Renal cortex interstitium (tissue), 11 donors: ENCODE data around the gene BRD1. TPM values are rescaled to one million over a fixed set of nuclear protein-coding genes. Genes with fewer than 3 reads are reported as not detected.

Experiments used
- DNase-seq, 11 donors: peaks; one replicate each; pipeline ENCODE4 v3.0.0-alpha.2; 2013; ENCODE audit warnings: low read depth in 9 of 11, low spot score in 4 of 11; ENCODE audit errors: extremely low read depth in 1 of 11
- polyA plus RNA-seq, 3 donors: library from polyadenylated mRNA; unstranded; fragments of 120-200 nt; gene quantifications; one replicate each; pipeline ENCODE4 v1.2.1, GENCODE V29; 2013; ENCODE audit not compliant: insufficient read length in 3 of 3

The BRD1 gene
- polyA plus RNA-seq, 3 donors: 34.5 to 42.1 (median 41.9) TPM

DNA sequence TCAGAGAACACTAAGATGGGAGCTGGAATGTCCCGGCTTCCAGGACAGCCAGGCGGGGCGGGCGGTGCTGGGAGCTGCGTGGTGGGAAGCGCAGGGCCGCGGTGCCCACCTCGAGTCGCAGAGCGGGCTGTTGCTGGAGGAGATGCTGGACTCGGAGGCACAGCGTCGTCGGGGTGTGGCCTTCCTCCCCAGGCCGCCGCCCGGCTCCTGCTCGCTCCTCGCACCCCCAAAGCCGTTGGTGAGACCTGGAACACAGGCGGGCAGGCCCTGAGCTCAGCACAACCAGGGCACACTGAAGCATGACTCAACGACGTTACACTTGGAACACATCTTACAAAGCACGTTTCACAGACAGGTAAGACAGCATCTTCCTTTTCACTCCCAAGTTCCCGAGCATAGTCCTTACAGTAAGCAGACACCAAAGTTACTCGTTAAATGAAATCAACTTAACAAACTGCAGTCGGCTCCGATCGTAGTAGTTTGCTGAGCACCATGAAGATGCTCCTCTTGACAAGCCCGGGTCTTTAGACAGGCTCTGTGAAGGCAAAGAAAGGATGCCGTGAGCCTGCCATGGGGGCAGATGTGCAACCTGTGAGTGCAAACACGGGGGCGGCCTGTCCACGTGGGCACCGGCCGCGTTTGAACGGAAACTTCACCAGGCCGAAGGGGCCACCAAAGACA lies 50.0 kb downstream of the BRD1 start:
- no peak for DNase-seq

DNA sequence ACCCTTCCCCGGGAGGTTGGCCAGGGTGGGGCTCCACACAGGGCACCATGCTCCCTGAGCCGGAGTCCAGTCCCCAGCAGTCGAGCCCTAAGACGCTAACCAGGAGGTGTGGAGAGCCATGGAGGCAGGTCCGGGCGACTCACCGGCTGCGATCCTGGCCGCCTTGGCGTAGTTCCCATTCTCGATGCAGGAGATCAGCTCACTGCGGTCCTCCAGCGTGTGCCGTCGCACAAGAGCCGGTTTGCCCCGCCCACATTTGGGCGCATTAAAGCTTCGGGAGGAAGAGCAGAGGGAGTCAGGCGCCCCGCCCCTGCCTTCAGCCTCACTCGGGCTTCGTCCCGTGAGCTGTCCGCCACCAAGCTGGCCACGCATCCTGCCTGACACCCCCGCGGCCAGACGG lies 50.8 kb downstream of the BRD1 start:
- DNase-seq: no peak

DNA sequence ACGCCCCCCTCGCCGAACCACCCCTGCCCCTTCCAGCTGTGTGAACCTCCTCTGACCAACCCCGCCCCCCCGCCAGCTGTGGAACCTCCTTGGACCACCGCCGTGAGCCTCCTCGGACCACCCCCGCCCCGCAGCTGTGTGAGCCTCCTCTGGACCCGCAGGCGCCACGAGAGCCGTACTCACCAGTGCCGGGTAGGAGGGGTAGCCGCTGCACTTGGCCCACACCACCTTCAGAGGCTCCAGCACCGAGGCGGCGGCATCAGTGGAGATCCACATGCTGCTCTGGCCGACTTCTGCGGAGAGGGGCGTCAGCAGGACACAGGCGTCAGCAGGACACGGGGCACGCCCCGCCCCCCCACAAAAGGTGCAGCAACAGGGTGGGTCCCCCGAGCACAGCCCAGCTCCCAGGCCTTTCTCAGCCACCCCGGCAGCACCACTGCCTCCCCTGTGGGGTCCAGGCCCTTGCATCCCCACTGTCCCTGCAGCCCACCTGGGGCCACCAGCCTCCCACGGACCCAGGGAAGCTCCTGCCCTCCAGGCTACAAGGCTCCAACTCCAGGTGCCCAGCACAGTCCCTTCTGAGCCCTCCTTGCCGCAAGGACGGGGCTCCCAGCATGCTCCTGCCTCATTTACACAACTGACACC lies 51.7 kb downstream of the BRD1 start:
- no peak for DNase-seq

DNA sequence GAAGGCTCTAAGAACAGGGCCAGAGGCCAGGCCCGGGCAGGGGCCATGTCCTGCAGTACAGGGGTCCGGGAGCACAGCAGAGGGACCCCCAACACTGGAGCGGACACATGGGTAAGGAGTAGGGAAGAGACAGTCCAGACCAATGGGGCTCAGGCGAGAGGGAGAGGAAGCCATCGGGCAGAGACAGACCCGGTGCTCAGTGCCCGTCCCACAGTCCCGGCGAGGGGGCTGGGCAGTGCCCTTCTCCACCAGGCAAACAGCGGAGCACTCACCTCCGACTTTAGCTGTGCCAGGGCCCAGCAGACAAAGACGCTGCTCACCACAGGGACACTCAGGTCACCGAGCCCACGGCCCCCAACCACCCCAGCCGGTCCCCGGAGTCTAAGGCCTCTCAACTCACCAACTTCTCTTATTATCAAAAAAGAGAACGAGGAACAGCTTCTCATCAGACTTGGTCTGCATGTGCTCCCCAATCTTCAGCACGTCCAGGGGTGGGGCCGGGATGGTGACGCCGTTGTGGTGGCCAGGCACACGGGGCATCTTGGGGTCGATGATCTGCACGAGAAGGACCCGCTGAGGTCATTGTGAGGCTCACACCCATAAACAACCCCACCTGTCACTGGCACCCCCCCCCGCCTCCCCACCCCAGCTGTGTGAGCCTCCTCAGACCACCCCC lies 52.3 kb downstream of the BRD1 start:
- DNase-seq: no peak

DNA sequence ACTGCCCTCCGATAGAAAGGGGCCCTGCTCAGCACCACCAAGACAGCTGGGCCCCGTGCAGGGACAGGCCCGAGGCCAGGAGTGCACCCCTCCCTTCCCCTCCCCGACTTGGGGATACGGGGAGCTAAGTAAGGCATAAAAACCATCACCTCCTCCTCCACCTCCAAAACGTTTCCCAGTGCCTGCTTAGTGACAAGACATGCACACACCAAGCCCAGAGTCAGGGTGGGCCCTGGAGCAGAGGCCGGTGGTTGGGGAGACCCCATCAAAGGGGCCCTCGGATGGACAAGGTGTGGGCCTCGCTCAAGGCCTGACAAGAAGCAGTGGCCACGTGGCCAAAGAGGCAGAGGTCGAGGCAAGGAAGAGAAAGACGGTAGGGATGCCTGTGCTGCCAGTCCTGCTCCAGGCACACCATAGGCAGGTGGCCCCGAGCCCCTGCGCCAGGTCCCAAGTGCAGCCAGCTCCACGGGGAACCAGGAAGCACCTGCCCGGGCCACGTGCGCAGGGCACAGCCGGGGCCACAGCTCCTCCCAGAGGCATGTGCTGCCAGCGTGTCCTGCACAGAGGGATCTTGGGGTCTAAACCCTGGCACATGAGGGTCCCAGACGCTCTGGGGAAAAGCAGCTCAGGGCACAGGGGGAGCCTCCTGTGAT lies 53.0 kb downstream of the BRD1 start:
- DNase-seq: no peak

DNA sequence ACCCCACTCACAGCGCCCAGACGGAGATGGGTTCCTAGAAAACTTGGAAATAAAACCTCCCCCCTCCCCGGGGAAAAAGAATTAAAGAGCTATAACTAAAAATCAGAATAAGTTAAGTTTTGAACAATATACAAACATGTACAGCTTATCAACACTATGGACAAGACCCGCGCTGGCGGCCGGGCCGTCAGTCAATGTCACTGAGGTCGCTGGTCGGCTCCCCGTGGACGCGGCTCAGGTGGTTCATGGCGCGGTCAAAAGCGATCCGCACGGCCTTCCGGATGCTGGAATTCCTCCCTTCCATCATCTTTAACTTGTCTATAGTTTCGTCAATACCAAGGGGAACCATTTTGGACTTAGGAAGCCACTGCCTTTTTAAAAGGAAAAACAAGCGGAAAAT lies 53.6 kb downstream of the BRD1 start:
- no peak for DNase-seq

DNA sequence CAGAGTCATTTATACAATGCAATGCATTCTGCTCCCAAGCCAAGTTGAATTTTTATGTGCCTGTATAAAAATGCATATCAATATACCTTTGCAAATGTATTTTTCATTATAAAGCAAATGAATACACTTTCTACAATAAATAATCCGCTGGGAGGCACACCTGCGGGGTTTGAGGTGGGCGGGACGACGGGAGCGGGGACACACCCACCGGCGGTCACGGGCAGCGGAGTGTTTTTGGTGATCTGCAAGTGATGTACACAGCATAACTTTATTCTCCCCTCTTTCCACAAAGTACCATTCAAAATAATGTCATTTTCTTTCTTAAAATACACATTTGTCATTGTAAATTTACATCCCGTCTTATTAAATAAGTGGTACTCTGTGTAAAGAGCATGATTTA lies 54.1 kb downstream of the BRD1 start:
- no peak for DNase-seq

DNA sequence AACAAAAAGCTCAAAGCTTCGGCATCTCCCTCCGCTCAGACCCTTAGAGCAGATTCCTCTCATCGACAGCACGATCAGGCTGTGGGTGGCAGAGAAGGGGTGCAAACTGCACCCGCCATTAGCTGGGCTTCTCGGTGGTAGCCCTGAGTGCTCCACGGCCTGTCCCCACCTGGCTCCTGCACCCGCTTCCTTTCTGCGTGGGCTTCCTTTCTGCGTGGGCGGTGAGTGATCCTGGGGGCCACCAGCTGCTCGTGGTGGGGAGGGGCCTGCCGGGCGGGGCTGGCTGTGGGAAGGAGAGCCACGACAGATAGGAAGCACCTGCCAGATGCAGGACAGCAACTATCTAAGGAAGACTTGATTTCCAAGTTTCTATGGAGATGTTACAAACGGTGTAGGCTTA lies 55.0 kb downstream of the BRD1 start:
- DNase-seq: no peak

DNA sequence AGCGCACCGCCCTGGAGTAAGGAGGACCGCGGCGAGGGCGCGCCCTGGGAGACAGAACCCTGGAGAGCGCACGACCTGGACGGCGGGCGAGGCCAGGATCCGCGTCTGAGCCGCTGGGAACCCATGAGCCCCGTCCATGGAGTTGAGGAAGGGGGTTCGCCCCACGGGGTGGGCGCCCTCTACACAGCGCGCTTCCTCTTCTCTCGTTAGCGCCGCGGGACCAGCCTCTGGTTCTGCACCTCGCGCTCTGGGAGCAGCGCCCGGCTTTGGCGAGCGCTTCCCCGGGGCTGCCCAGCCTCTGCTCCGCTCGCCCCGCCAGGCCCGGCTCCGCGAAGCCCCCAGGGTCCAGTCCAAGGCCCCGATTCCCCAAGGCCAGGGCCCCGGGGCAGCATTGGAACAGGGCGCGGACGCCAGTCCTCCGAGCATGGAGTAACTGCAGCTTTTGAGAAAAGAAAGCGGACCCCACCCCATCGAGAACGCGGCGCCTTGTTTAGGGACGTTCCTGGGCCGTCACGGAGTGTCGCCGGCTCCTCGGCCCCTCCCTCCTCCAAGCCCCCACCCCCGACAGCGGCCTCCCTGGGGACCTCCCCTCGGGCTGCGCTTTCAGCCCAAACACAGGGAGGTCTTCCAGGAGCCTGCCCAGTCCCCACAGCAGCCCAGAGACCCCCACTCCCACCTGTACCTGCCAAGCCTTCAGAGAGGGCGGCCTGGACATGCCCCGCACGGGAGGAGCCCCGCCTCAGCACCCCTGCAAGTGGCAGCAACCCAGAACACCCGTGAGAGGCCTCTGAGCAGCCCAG lies 56.2 kb downstream of the BRD1 start:
- DNase-seq: no peak

DNA sequence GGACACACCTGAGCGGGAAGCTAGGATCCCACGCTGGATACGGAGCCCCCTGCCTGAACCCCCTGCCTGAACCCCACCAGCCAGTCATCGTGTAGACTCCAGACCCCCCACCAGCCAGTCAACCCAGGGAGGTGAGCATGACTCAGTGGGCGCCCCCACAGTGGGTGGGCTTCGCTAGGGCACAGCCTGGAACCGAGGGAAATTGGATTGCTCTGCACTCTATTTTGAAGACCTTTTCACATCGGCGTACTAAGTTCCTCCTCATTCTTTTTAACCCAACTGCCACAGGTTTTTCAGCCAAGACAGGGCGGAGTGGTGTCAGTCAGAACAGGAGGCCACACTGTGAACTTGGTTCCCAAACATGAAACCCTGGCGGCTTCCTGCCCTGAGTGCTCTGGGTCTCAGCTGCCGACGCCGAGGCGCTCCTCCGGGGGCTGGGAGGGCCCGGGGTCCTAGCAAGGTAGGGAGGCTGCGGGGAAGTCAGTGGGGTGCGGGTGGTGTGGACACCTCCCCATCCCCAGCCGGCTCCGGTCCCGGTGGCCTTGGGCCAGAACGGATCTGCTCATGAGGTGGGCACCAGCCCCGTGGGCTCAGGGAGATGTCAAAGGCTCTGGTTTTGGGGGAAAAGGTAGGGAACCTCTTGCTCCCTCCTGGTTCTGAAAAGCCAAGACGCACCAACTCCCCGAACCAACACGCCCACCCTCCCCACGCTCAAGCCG lies 57.0 kb downstream of the BRD1 start:
- no peak for DNase-seq

DNA sequence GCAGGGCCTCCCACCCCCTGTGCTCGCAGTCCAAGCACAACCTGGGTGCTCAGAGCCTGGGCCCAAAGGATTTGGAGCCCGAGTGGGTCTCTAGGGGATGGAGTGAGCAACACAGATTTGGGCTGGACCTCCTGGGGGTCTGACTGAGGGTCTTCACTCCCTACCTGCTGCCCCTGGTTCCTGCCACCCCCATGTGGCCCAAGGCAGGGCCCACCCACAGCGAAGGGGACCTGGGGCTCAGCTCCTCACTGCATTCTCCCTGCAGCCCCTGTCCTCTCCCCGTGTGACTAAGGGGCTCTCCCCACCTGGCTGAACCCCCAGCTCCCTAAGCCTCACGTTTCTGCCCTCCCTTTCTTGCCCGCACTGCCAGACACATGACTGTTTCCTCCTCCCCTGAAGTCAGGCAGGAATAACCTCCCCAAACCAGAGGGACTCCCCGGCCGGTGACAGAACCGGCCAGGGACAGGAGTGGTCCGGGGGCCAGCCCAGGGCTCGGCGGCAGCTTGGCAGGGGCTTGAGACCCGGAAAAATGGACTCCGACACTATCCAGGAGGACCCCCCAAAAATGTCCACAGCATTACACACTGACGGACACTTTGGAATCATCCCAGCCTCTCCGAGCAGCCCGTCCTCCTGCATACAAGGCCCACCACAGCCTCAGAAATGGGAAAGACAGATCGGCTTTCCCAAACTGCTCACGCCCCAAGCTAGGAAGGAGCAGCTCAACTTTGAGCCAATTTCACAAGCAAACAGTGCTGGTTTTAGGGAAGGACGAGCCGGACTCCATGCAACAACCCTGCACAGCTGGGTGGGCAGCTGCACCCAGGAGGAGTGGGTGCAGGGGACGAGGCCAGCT lies 57.8 kb downstream of the BRD1 start:
- DNase-seq: no peak

DNA sequence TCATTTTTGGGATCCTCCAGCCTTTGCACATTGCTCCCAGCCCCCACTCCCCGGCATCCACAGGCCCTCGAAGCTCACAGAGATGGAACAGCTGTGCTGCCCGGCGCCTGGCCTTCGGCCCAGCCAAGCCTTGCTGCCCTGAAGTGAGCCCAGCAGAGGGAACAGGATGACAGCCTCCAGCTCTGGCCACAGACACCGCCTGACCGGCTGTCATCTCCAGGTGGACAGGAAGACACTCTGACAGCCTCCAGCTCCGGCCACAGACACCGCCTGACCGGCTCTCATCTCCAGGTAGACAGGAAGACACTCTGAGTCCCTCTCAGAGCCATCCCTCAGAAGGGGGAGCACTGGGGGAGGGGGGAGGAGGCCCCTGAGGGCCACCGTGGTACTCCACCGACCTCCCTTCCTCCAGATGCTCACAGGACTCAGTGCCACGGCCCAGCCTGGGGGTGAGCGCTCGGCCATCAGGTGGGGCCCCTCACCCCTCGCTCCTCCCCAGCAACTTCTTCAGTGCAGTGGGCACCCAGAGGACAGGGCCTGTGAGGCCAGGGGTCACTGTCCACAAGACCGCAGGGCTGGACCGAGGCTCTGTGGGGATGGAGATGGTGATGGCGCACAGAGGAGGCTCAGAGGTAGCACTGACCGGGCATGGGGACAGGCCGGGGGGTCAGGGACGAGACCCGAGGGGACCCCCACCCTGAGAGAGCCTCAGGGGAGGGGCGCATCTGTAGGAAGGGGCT lies 58.6 kb downstream of the BRD1 start:
- peak; percentile 7 to 61 (median 45) for DNase-seq

DNA sequence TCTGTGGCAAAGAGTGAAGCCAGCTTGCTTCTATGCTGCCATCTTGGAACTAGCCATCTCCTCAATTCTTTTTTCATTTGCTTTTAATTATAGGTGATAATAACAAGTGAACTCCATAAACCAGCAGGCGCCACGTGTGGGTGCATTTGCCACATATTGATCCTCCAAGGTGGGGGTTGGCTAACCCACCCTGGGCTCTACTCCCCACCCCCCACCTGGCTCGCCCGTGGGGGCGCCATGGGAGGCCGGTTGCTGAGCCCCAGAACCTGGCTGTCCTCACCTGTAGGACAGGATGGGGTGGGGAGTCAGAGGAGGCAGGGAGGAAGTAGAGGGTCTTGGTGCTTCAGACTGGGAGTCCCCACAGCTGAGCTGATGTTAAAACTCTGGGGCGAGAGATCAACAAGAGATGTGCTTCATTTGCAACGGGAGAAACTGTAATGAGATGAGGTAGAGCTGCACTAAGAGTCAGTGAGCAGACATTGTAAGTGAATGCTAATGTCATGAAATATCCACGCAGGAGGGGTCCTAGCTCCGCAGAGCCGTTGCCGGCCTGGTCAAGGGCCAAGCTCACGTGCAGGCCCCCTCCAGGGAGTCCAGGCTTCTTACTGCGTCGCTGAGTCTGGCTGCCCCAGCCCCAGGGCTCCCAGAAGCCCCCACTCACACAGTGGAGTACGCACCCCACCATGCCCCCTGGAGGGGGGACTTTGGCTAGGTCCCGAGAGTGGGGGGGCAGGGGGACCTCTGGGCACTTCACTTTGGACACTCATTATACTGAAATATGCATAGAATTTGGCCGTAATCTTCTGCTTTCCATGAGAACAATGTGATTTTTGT lies 59.4 kb downstream of the BRD1 start:
- DNase-seq: no peak

DNA sequence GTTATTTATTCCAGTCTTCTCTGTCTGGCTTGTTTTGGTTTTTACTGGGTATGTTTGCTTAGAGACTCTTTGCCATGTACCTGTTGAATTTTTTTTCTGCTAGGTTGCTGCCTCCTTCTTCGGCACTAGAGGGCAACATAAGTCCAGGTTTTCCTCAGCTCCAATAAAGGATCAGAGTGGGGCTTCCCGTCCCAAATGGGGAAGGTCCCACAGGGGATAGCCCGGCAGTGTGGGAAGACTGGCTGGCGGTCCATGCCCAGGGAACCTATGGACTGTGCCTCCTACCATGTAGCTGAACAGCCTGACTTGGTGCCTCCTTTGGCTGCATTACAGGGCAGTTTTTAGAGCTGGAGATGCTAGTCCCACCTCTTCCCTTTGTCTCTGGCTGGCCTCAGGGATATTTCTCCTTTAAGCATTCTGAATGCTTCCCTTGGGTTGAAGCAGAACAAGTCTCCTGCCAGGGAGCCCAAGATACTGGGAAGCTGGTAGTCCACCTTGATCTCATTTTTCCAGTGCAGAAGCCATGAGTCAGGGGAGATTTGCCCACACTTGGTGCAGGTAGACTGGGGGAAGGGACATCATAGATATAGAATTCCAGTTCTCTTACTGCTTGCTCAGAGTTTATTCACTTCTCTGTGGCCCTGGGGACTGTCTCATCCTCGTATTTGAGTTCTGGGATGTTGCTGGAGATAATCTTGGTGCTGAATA lies 60.2 kb downstream of the BRD1 start:
- DNase-seq: no peak

DNA sequence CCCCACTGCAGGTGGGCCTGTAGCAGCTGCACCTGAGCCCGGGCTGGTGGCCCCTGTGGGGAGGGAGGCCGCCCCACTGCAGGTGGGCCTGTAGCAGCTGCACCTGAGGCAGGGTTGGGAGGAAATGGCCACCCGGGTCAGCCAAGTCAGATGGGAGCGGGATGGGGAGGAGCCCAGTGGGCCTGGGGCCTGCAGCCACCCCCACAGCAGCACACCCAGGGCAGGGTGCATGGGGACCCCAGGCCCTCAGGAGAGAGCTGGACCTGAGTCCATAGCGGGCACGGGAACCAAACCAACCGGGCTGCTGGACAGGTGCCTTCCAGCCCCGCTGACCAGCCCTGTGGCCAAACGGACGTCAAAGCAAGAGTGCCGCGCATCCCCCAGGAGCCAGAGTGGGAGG lies 61.7 kb downstream of the BRD1 start:
- DNase-seq: no peak
